IPS-18a (cell line): Measurements from ENCODE around the gene PEMT.
"Not testable (repeated sequence)": the region's sequence is repeated elsewhere in the genome, so short reads cannot be mapped to it uniquely, and the experiment has no call there.

ENCODE experiments used
- H3K27ac ChIP-seq: one replicate; pipeline ENCODE4 v1.5.1; 2013; ENCODE audit warnings: low read length
- H3K27me3 ChIP-seq: one replicate; pipeline ENCODE4 v1.6.1; 2013; ENCODE audit warnings: mild to moderate bottlenecking, low read length; ENCODE audit not compliant: control insufficient read depth, insufficient read depth
- H3K36me3 ChIP-seq: one replicate; pipeline ENCODE4 v1.6.1; 2013; ENCODE audit warnings: low read depth, low read length; ENCODE audit not compliant: control insufficient read depth
- H3K4me1 ChIP-seq: one replicate; pipeline ENCODE4 v1.6.1; 2013; ENCODE audit warnings: low read depth, low read length; ENCODE audit not compliant: control insufficient read depth
- H3K4me3 ChIP-seq: one replicate; pipeline ENCODE4 v1.5.1; 2013; ENCODE audit warnings: low read length
- H3K9ac ChIP-seq: one replicate; pipeline ENCODE4 v1.6.1; 2013; ENCODE audit warnings: mild to moderate bottlenecking, low read length, moderate library complexity
- H3K9me3 ChIP-seq: one replicate; pipeline ENCODE4 v1.6.1; 2013; ENCODE audit warnings: low read depth, low read length; ENCODE audit not compliant: control insufficient read depth

The PEMT gene

DNA sequence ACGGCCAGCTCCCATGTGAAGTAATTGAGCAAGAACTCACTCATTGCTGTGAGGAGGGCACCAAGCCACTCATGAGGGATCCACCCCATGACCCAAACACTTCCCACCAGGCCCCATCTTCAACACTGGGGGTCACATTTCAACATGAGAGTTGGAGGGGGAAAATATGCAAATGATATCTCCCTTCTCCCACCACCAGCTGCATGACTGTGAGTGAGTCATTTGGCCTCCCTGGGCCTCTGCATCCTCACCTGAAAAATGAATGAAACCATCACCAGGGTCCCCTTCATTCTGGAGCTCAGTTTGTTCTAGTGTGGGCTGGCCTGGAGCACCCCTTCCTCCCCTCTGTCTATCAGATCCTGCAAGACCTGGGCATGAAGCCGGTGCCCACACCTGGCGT is 121.5 kb downstream of the PEMT start:
- Histone ChIP-seq H3K36me3 (no peaks in the 10 kb centered on the region), H3K27ac (no peak overlapping the region), H3K9me3 (no peaks in the 10 kb centered on the region), H3K4me1 (no peaks in the 10 kb centered on the region), H3K4me3 (no peak overlapping the region), H3K9ac (no peak overlapping the region), H3K27me3 (peaks cover 3% of the 10 kb centered on the region)

- Histone ChIP-seq H3K9me3 (no peaks in the 10 kb centered on the region), H3K36me3 (no peaks in the 10 kb centered on the region), H3K27ac (no peak overlapping the region), H3K4me1 (no peaks in the 10 kb centered on the region), H3K9ac (no peak overlapping the region), H3K4me3 (no peak overlapping the region), H3K27me3 (peaks cover 6% of the 10 kb centered on the region)
Measured at GRCh38 chr17:17469358-17469757, 122.2 kb downstream of the PEMT start.

- Histone ChIP-seq H3K27me3 (peaks cover 6% of the 10 kb centered on the region), H3K9me3 (no peaks in the 10 kb centered on the region), H3K36me3 (no peaks in the 10 kb centered on the region), H3K4me3 (no peak overlapping the region), H3K27ac (no peak overlapping the region), H3K9ac (no peak overlapping the region), H3K4me1 (no peaks in the 10 kb centered on the region)
Measured at GRCh38 chr17:17468217-17469010, 123.1 kb downstream of the PEMT start.

DNA sequence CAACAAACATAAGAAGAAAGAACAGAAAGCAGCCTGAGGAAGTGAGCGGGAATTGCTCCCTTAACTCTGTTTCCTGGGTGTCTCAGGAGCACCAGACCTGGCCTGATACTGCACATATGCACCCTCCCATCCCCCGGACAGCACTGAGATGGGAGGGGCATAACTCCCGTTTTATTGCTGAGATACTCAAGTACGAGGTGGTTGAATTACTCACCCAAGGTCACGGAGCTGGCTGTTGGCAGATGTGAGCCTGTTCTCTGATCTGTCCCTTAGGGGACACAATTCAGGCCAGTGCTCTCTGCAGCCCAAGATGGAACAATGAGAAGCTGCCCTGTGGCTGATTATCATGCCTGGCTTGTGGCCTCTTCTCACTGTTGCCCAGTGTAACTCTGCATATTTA is 123.8 kb downstream of the PEMT start:
- Histone ChIP-seq H3K9ac (no peak overlapping the region), H3K4me3 (no peak overlapping the region), H3K9me3 (no peaks in the 10 kb centered on the region), H3K27me3 (peaks cover 6% of the 10 kb centered on the region), H3K36me3 (no peaks in the 10 kb centered on the region), H3K27ac (no peak overlapping the region), H3K4me1 (no peaks in the 10 kb centered on the region)

DNA sequence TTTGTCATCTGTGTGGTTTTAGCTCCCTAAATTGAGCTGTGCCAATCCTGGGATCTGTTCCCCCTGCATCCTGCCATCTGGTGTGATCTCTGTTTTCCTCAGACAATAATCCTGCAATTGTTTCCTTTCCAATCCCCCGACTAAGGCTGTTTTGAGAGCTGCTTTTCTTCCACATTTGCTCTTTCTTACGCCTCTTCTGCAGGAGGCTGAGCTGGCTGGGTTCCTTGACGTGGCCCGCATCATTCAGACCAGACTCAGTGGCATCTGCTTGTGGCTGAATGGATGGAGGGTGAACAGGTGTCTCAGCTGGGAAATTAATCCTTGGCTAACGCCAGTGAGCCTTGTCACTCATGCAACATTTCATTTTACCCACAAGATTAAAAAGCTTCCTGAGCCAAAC is 124.5 kb downstream of the PEMT start:
- H3K4me3 ChIP-seq = no peak overlapping the region
- H3K4me1 ChIP-seq = no peaks in the 10 kb centered on the region
- no peak overlapping the region for H3K9ac ChIP-seq
- H3K27ac ChIP-seq = no peak overlapping the region
- H3K36me3 ChIP-seq = no peaks in the 10 kb centered on the region
- H3K27me3 ChIP-seq = peaks cover 6% of the 10 kb centered on the region
- no peaks in the 10 kb centered on the region for H3K9me3 ChIP-seq

DNA sequence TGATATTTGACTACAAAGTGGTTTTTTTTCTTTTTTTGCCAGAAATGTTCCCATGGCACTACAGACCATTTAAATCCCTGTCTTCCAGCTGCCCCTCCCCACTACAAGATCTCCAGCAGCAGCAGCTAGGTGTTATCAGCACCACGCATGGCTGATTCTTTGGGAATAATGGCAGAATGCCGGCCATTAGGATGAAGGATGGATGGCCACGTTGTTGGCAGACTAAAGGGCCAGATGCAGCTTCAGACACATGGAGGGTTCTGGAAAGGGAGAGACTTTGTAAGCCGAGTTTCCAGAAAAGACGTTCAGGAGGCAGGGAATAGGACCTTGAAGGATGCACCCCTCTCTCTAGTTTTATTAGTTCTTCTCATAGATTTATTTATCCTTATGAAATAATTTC is 125.0 kb downstream of the PEMT start:
- Histone ChIP-seq H3K9me3 (no peaks in the 10 kb centered on the region), H3K27ac (no peak overlapping the region)

DNA sequence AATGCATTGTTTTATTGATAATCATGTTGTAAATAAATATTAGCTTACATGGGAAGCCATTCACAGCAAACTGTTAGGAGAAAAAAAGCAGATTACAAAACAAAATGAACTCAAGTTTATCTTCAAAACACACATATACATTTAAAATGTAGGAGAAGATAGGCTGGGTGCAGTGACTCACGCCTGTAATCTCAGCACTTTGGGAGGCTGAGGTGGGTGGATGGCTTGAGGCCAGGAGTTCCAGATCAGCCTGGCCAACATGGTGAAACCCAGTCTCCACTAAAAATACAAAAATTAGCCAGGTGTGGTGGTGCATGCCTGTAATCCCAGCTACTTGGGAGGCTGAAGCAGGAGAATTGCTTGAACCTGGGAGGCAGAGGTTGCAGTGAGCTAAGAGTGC is 125.6 kb downstream of the PEMT start:
- H3K9ac ChIP-seq, H3K4me1 ChIP-seq, H3K4me3 ChIP-seq, H3K27ac ChIP-seq, H3K9me3 ChIP-seq, H3K36me3 ChIP-seq, H3K27me3 ChIP-seq: not testable (repeated sequence)

More for the DNA sequence above, 125.0 kb downstream of the PEMT start:
- Histone ChIP-seq H3K4me3 (no peak overlapping the region), H3K9ac (no peak overlapping the region), H3K36me3 (no peaks in the 10 kb centered on the region), H3K4me1 (no peaks in the 10 kb centered on the region), H3K27me3 (peaks cover 6% of the 10 kb centered on the region)

DNA sequence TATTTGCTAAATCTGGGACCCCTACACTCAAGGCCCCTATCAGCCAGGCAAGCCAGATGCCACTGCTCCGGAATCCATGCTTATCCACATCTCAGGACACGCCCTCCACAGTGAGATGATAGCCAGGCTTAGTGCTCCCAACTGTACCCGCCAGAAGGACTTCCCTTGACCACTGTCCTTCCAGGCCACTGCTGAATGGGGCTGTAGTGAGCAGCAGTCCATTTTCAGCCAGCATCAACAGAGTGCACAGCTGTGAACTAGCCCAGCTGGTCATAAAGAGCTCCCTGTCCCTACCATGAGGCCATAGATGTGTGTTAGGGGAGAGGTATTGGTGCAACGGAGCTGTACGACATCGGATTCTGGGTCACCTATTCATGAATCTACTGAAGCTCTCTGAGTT is 127.7 kb downstream of the PEMT start:
- H3K27me3 ChIP-seq = peaks cover 6% of the 10 kb centered on the region
- H3K4me1 ChIP-seq = no peaks in the 10 kb centered on the region
- H3K27ac ChIP-seq = no peak overlapping the region
- no peaks in the 10 kb centered on the region for H3K36me3 ChIP-seq
- H3K9me3 ChIP-seq = no peaks in the 10 kb centered on the region
- no peak overlapping the region for H3K4me3 ChIP-seq
- no peak overlapping the region for H3K9ac ChIP-seq

- no peak overlapping the region for H3K27ac ChIP-seq
- no peaks in the 10 kb centered on the region for H3K9me3 ChIP-seq
- H3K27me3 ChIP-seq = peaks cover 6% of the 10 kb centered on the region
Measured at GRCh38 chr17:17462048-17462824, 129.3 kb downstream of the PEMT start.

GRCh38 chr17:17460038-17460437 is 131.5 kb downstream of the PEMT start:
- H3K9me3 ChIP-seq = no peaks in the 10 kb centered on the region
- H3K4me1 ChIP-seq = no peaks in the 10 kb centered on the region

More at GRCh38 chr17:17462048-17462824, 129.3 kb downstream of the PEMT start:
- no peak overlapping the region for H3K4me3 ChIP-seq
- no peaks in the 10 kb centered on the region for H3K4me1 ChIP-seq
- H3K9ac ChIP-seq = no peak overlapping the region
- no peaks in the 10 kb centered on the region for H3K36me3 ChIP-seq

GRCh38 chr17:17457680-17458079 is 133.8 kb downstream of the PEMT start:
- Histone ChIP-seq H3K36me3 (no peaks in the 10 kb centered on the region), H3K27me3 (no peaks in the 10 kb centered on the region), H3K4me1 (no peaks in the 10 kb centered on the region), H3K27ac (no peak overlapping the region), H3K9ac (no peak overlapping the region), H3K9me3 (no peaks in the 10 kb centered on the region), H3K4me3 (no peak overlapping the region)

More at GRCh38 chr17:17460038-17460437, 131.5 kb downstream of the PEMT start:
- Histone ChIP-seq H3K27me3 (peaks cover 4% of the 10 kb centered on the region), H3K9ac (no peak overlapping the region), H3K36me3 (no peaks in the 10 kb centered on the region), H3K4me3 (no peak overlapping the region), H3K27ac (no peak overlapping the region)
